ENCODE results near the gene ZMYM4. TPM values are rescaled to one million over a fixed set of nuclear protein-coding genes. Genes with fewer than 3 reads are reported as not detected.

ZMYM4 gene
- total RNA-seq, 2 experiments from 2014 or later, result 21.1 to 54.3 TPM

- Histone ChIP-seq H3K4me1 (ENCODE audit: insufficient read depth, low read length, poor library complexity, severe bottlenecking) (no peaks in the 10 kb centered on the region), H3K9me2 (ENCODE audit: insufficient read depth, low read length) (no peaks in the 10 kb centered on the region), H4K20me1 (ENCODE audit: insufficient read depth, low read length) (no peaks in the 10 kb centered on the region), H3K4me3 (ENCODE audit: low read depth, low read length, poor library complexity, severe bottlenecking) (no peak overlapping the region), H3K36me3 (ENCODE audit: insufficient read depth, low read length) (no peaks in the 10 kb centered on the region), H3K79me2 (ENCODE audit: insufficient read depth, low read depth, low read length) (no peaks in the 10 kb centered on the region), H3K4me2 (ENCODE audit: low read length) (no peak overlapping the region), H2AFZ (ENCODE audit: low read length) (no peak overlapping the region), H3K27ac (ENCODE audit: low read depth, low read length, poor library complexity, severe bottlenecking) (no peak overlapping the region), H3K9me3 (ENCODE audit: low read length) (no peaks in the 10 kb centered on the region)
- no peak for DNase-seq (ENCODE audit: low spot score)
- TF ChIP-seq EZH2phosphoT487 (IDR thresholded peaks at IDR 0.05; ENCODE audit: borderline replicate concordance, low read depth, low read length), result no peak
- TF ChIP-seq CTCF (conservative IDR thresholded peaks at IDR 0.05; ENCODE audit: low read length), result no peak
- ChIA-PET CTCF (ENCODE audit: unreplicated experiment) (interaction anchor here (0.5 kb wide), 1 partner anchor 11 kb away, joined by 3 read pairs; no protein-coding TSS in a partner anchor), POLR2A (interaction anchor here (0.6 to 0.8 kb wide), 5 partner anchors 13 to 290 kb away, joined by 3 to 9 read pairs (median 3); no protein-coding TSS in a partner anchor)
- intact Hi-C loops (cut with micrococcal nuclease; ENCODE audit: unreplicated experiment), result no loop called here
- BruUV-seq (replicated peaks), result no TSS peak
Measured at GRCh38 chr1:35222322-35223083, 46.0 kb upstream of the ZMYM4 start.

DNA sequence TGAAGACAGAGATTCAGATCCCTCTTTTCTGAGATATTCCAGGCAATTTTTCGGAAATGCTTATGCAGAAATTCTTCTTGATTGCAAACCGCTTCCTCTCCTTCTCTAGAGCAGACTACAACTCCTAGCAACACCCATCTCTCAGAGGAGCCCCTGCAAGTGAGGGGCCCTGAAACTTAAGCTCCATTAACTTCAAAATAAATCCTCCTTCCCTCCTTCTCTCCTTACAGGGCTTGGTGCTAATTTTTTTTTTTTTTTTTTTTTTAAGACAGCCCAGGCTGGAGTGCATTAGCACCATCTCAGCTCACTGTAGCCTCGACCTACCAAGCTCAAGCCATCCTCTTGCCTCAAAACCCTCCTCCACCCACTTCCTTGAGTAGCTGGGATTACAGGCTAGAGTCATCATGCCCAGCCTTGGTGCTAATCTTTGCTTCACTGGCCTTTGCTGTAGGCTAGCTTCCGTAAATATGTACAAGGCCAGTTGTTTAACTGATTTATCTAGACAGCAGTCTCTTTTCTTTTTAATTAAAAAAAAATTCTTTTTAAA lies 45.4 kb upstream of the ZMYM4 start:
- Histone ChIP-seq H3K9me2 (ENCODE audit: insufficient read depth, low read length) (no peaks in the 10 kb centered on the region), H3K4me2 (ENCODE audit: low read length) (no peak overlapping the region), H3K4me1 (ENCODE audit: insufficient read depth, low read length, poor library complexity, severe bottlenecking) (no peaks in the 10 kb centered on the region), H4K20me1 (ENCODE audit: insufficient read depth, low read length) (no peaks in the 10 kb centered on the region), H3K9me3 (ENCODE audit: low read length) (no peaks in the 10 kb centered on the region), H3K4me3 (ENCODE audit: low read depth, low read length, poor library complexity, severe bottlenecking) (no peak overlapping the region), H3K27ac (ENCODE audit: low read depth, low read length, poor library complexity, severe bottlenecking) (no peak overlapping the region), H3K79me2 (ENCODE audit: insufficient read depth, low read depth, low read length) (no peaks in the 10 kb centered on the region), H2AFZ (ENCODE audit: low read length) (no peak overlapping the region), H3K36me3 (ENCODE audit: insufficient read depth, low read length) (no peaks in the 10 kb centered on the region)
- ChIA-PET POLR2A (interaction anchor here (0.6 to 0.8 kb wide), 5 partner anchors 12 to 289 kb away, joined by 3 to 9 read pairs (median 3); no protein-coding TSS in a partner anchor), CTCF (ENCODE audit: unreplicated experiment) (no interaction called here)
- BruUV-seq (replicated peaks), result no TSS peak
- intact Hi-C loops (cut with micrococcal nuclease; ENCODE audit: unreplicated experiment), result no loop called here
- no peak for DNase-seq (ENCODE audit: low spot score)
- TF ChIP-seq EZH2phosphoT487 (IDR thresholded peaks at IDR 0.05; ENCODE audit: borderline replicate concordance, low read depth, low read length), result no peak
- TF ChIP-seq CTCF (conservative IDR thresholded peaks at IDR 0.05; ENCODE audit: low read length), result no peak

DNA sequence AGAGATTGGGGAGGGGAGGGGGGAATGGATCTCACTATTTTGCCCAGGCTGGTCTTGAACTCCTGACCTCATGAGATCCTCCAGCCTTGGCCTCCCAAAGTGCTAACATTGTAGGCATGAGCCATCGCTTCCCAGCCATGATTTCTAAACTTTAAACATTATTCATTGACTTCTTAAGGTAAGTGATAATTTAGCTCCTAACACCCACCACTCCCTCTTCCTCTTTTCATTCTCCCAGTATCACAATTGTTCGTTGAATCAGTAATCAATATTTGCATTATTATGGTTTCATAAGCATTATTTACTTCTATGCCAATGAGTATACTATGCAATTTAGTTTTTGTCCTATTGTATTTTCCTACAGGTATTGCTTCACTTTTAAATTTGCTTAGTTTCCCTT lies 42.0 kb upstream of the ZMYM4 start:
- H3K9me3 ChIP-seq (ENCODE audit: low read length), result no peaks in the 10 kb centered on the region
- intact Hi-C loops (cut with micrococcal nuclease; ENCODE audit: unreplicated experiment), result no loop called here
- H3K27ac ChIP-seq (ENCODE audit: low read depth, low read length, poor library complexity, severe bottlenecking), result no peak overlapping the region
- CTCF ChIA-PET (ENCODE audit: unreplicated experiment), result no interaction called here
- H3K4me1 ChIP-seq (ENCODE audit: insufficient read depth, low read length, poor library complexity, severe bottlenecking), result no peaks in the 10 kb centered on the region
- no peaks in the 10 kb centered on the region for H4K20me1 ChIP-seq (ENCODE audit: insufficient read depth, low read length)
- H3K9me2 ChIP-seq (ENCODE audit: insufficient read depth, low read length), result no peaks in the 10 kb centered on the region
- POLR2A ChIA-PET, result interaction anchor here (0.7 to 1.1 kb wide), 2 partner anchors 108 to 733 kb away, joined by 3 to 4 read pairs; no protein-coding TSS in a partner anchor
- TF ChIP-seq CTCF (conservative IDR thresholded peaks at IDR 0.05; ENCODE audit: low read length) (no peak), EZH2phosphoT487 (IDR thresholded peaks at IDR 0.05; ENCODE audit: borderline replicate concordance, low read depth, low read length) (no peak)
- no peaks in the 10 kb centered on the region for H3K79me2 ChIP-seq (ENCODE audit: insufficient read depth, low read depth, low read length)
- H3K4me2 ChIP-seq (ENCODE audit: low read length), result no peak overlapping the region
- H3K4me3 ChIP-seq (ENCODE audit: low read depth, low read length, poor library complexity, severe bottlenecking), result no peak overlapping the region
- BruUV-seq (replicated peaks), result no TSS peak
- no peak for DNase-seq (ENCODE audit: low spot score)
- H3K36me3 ChIP-seq (ENCODE audit: insufficient read depth, low read length), result no peaks in the 10 kb centered on the region
- no peak overlapping the region for H2AFZ ChIP-seq (ENCODE audit: low read length)

Data from OCI-LY7 (cell line).